BLaER1 (cell line): ENCODE results near the gene NIM1K.
"Not testable (repeated sequence)": the region's sequence is repeated elsewhere in the genome, so short reads cannot be mapped to it uniquely, and the experiment has no call there.

ENCODE experiments used
- H3K27ac ChIP-seq: shearing (Covaris generic); formaldehyde crosslinking; 2 replicates; pipeline ENCODE4 v1.8.1; 2022
- H3K27me3 ChIP-seq: shearing (Covaris generic); formaldehyde crosslinking; 2 replicates; pipeline ENCODE4 v1.8.1; 2022
- H3K36me3 ChIP-seq: shearing (Covaris generic); formaldehyde crosslinking; 2 replicates; pipeline ENCODE4 v1.8.1; 2022
- H3K4me1 ChIP-seq: shearing (Covaris generic); formaldehyde crosslinking; 2 replicates; pipeline ENCODE4 v1.8.1; 2022
- H3K4me2 ChIP-seq: shearing (Covaris generic); formaldehyde crosslinking; 2 replicates; pipeline ENCODE4 v1.8.1; 2022
- H3K4me3 ChIP-seq: shearing (Covaris generic); formaldehyde crosslinking; 2 replicates; pipeline ENCODE4 v1.8.1; 2022
- H3K9ac ChIP-seq: shearing (Covaris generic); formaldehyde crosslinking; 2 replicates; pipeline ENCODE4 v1.8.1; 2022
- H3K9me3 ChIP-seq: shearing (Covaris generic); formaldehyde crosslinking; 2 replicates; pipeline ENCODE4 v1.8.1; 2022
- H4K20me1 ChIP-seq: shearing (Covaris generic); formaldehyde crosslinking; 2 replicates; pipeline ENCODE4 v1.8.1; 2022
- Cebpa-rat ChIP-seq: shearing (Covaris generic); IDR thresholded peaks from 2 replicates; pipeline ENCODE4 v1.8.1; 2022

The NIM1K gene

DNA sequence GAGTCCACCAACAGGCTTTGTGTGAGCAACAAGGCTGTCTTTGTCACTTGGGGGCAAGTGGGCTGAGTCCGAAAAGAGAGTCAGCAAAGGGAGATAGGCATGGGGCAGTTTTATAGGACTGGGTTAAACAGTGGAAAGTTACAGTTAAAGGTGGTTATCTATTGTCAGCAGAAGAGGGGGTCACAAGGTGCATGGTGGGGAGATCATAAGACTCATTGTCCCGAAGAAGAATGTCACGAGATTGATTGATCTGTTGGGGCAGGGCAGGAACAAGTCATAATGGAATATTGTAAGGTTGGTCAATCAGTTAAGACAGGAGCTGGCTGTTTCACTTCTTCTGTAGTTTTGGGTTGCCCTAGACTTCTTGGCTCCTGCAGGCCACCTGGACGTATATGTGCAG, 128.8 kb downstream of the NIM1K start:
- Histone ChIP-seq H3K4me3 (no peak overlapping the region), H3K9ac (no peak overlapping the region), H3K4me2 (no peak overlapping the region), H3K4me1 (no peaks in the 10 kb centered on the region), H3K27me3 (no peaks in the 10 kb centered on the region), H3K9me3 (no peaks in the 10 kb centered on the region), H3K27ac (no peak overlapping the region), H4K20me1 (no peaks in the 10 kb centered on the region), H3K36me3 (no peaks in the 10 kb centered on the region)
- no peak for TF ChIP-seq Cebpa-rat

DNA sequence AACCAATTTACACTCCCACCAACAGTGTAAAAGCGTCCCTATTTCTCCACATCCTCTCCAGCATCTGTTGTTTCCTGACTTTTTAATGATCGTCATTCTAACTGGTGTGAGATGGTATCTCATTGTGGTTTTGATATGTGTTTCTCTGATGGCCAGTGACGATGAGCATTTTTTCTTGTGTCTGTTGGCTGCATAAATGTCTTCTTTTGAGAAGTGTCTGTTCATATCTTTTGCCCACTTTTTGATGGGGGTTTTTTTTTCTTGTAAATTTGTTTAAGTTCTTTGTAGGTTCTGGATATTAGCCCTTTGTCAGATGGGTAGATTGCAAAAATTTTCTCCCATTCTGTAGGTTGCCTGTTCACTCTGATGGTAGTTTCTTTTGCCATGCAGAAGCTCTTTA, 131.5 kb downstream of the NIM1K start:
- not testable (repeated sequence) for H3K4me2 ChIP-seq, H3K36me3 ChIP-seq, H3K27me3 ChIP-seq, H4K20me1 ChIP-seq, H3K4me1 ChIP-seq, H3K4me3 ChIP-seq, H3K9me3 ChIP-seq, H3K27ac ChIP-seq, H3K9ac ChIP-seq

DNA sequence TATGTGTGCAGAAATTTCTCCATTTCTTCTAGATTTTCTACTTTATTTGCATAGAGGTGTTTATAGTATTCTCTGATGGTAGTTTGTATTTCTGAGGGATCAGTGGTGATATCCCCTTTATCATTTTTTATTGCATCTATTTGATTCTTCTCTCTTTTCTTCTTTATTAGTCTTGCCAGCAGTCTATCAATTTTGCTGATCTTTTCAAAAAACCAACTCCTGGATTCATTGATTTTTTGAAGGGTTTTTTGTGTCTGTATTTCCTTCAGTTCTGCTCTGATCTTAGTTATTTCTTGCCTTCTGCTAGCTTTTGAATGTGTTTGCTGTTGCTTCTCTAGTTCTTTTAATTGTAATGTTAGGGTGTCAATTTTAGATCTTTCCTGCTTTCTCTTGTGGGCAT, 133.6 kb downstream of the NIM1K start:
- H3K9ac ChIP-seq, H4K20me1 ChIP-seq, H3K36me3 ChIP-seq, H3K27me3 ChIP-seq, H3K4me3 ChIP-seq, H3K27ac ChIP-seq, H3K9me3 ChIP-seq, H3K4me2 ChIP-seq, H3K4me1 ChIP-seq: not testable (repeated sequence)
